ENCODE data around the gene GLOD4.
"Not testable (repeated sequence)": the region's sequence is repeated elsewhere in the genome, so short reads cannot be mapped to it uniquely, and the experiment has no call there.

DNA sequence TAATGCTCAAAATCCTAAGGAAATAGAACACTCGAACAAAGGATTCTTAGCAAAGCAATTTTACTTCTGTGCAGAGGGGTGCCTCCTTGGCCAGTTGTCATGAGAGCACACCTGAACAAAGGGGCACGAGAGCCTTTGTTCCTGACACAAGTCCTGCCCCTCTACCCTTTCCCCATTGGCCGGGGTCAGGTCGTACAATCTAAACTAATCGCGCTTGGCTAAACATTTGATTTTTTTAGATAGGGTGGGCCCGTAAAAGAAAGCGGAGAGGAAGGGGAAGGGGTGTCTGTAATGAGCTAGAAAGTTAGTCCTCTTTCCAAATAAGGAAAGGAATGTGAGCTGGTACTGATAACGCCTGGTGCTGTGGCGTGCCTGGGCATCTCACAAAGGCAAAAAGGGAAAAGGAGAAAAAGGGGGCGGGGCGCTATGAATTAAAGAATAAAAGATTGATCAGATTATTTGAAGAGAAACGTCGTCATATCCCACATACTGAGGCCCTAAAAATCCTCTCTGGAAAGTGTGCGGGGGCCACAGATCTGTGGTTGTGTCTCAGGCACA, 26.0 kb downstream of the GLOD4 start:
- not testable (repeated sequence) for TF ChIP-seq POLR2AphosphoS5, POLR2A, EP300 (IDR thresholded peaks at IDR 0.05)
- TF ChIP-seq, protein P1, sequence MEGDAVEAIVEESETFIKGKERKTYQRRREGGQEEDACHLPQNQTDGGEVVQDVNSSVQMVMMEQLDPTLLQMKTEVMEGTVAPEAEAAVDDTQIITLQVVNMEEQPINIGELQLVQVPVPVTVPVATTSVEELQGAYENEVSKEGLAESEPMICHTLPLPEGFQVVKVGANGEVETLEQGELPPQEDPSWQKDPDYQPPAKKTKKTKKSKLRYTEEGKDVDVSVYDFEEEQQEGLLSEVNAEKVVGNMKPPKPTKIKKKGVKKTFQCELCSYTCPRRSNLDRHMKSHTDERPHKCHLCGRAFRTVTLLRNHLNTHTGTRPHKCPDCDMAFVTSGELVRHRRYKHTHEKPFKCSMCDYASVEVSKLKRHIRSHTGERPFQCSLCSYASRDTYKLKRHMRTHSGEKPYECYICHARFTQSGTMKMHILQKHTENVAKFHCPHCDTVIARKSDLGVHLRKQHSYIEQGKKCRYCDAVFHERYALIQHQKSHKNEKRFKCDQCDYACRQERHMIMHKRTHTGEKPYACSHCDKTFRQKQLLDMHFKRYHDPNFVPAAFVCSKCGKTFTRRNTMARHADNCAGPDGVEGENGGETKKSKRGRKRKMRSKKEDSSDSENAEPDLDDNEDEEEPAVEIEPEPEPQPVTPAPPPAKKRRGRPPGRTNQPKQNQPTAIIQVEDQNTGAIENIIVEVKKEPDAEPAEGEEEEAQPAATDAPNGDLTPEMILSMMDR (IDR thresholded peaks at IDR 0.05): not testable (repeated sequence)

Data from sigmoid colon (tissue), 4 donors.